GM12878 (cell line): ENCODE measurements around the gene PDE6G. TPM values are rescaled to one million over a fixed set of nuclear protein-coding genes. Genes with fewer than 3 reads are reported as not detected.

Experiments
- ATAC-seq: fragments of 200-7000 bp; cut with Tn5 transposase; 3 replicates; pipeline ENCODE4 v1.9.1; 2020; ENCODE audit warnings: mild to moderate bottlenecking, moderate library complexity
- BruUV-seq: library from RNA; stranded (reverse); fragments of 400-500 nt; replicated peaks from 2 replicates; lab custom pipeline; 2021; lab: Mats Ljungman, UMichigan
- CTCF ChIA-PET: fragments of 300-600 bp; sonication (Branson Sonifier 250); formaldehyde crosslinking; extraction: SDS; loops from one replicate; lab custom pipeline; 2021; ENCODE audit warnings: inconsistent platforms; lab: Yijun Ruan, JAX
- POLR2A ChIA-PET: fragments of 350-600 bp; formaldehyde crosslinking; extraction: SDS; loops from one replicate; lab custom pipeline; 2021; ENCODE audit warnings: inconsistent platforms; lab: Charles Lee
- RAD21 ChIA-PET: fragments of 300-600 bp; sonication (Branson Sonifier 250); formaldehyde crosslinking; loops from one replicate; lab custom pipeline; 2023; ENCODE audit warnings: antibody characterized with exemption; ENCODE audit not compliant: unreplicated experiment; lab: Charles Lee
- SMC1A ChIA-PET: fragments of 300-600 bp; sonication (Branson Sonifier 250); formaldehyde crosslinking; loops from one replicate; lab custom pipeline; 2023; ENCODE audit not compliant: unreplicated experiment, uncharacterized antibody; lab: Charles Lee
- DNase-seq: peaks from one replicate; pipeline ENCODE4 v3.0.0-alpha.2; 2011; ENCODE audit warnings: low read depth, low spot score
- FAIRE-seq: peaks from 3 replicates; lab custom pipeline; 2011; peaks lifted over from hg19 to GRCh38; lab: Jason Lieb, UNC
- H2AFZ ChIP-seq: 2 replicates; pipeline ENCODE4 v1.6.0; 2011; ENCODE audit warnings: low read depth, low read length, control low read depth; ENCODE audit not compliant: control insufficient read depth
- H3K27ac ChIP-seq: 2 replicates; pipeline ENCODE4 v1.5.1; 2011; ENCODE audit warnings: control low read depth; ENCODE audit not compliant: control insufficient read depth, insufficient read depth
- H3K27me3 ChIP-seq, 2 experiments: replicated peaks in 1 of 2; 2 replicates each; pipeline versions ENCODE4 v1.6.0 to v1.6.1; 2011; ENCODE audit warnings: low read length in 1 of 2; ENCODE audit not compliant: control insufficient read depth in 2 of 2, insufficient read depth in 2 of 2
- H3K36me3 ChIP-seq, 2 experiments: 2 replicates each; pipeline ENCODE4 v1.5.1; 2011; ENCODE audit warnings: low read length in 1 of 2; ENCODE audit not compliant: control insufficient read depth in 2 of 2, insufficient read depth in 2 of 2
- H3K4me1 ChIP-seq: 2 replicates; pipeline ENCODE4 v1.6.1; 2011; ENCODE audit warnings: mild to moderate bottlenecking, low read length, moderate library complexity, mixed read lengths; ENCODE audit not compliant: control insufficient read depth, insufficient read depth
- H3K4me2 ChIP-seq: 2 replicates; pipeline ENCODE4 v1.6.0; 2011; ENCODE audit warnings: control low read depth; ENCODE audit not compliant: control insufficient read depth, insufficient read depth
- H3K4me3 ChIP-seq: fragments of 200-600 bp; sonication (generic); 2 replicates; pipeline ENCODE4 v1.5.1; 2016
- H3K79me2 ChIP-seq: 2 replicates; pipeline ENCODE4 v1.6.0; 2011; ENCODE audit warnings: low read length; ENCODE audit not compliant: control insufficient read depth, insufficient read depth
- H3K9ac ChIP-seq: 2 replicates; pipeline ENCODE4 v1.8.0; 2011; ENCODE audit warnings: low read length, control low read depth, mixed read lengths; ENCODE audit not compliant: control insufficient read depth, insufficient read depth
- H3K9me3 ChIP-seq: replicated peaks from 3 replicates; pipeline ENCODE4 v1.5.1; 2011; ENCODE audit warnings: mild to moderate bottlenecking, low read length; ENCODE audit not compliant: control insufficient read depth, insufficient read depth
- H4K20me1 ChIP-seq: 2 replicates; pipeline ENCODE4 v1.6.0; 2011; ENCODE audit not compliant: control insufficient read depth, insufficient read depth
- CBX3 ChIP-seq: fragments of 200-600 bp; sonication (generic); IDR thresholded peaks from 2 replicates; pipeline ENCODE4 v1.6.1; 2016; ENCODE audit warnings: low read depth, borderline replicate concordance
- E2F4 ChIP-seq: IDR thresholded peaks from 2 replicates; pipeline ENCODE4 v1.6.1; 2012; ENCODE audit warnings: low read depth, low read length, improper control_type of control experiment
- EZH2 ChIP-seq: IDR thresholded peaks from 2 replicates; pipeline ENCODE4 v1.6.1; 2012; ENCODE audit warnings: low read depth, mild to moderate bottlenecking, control low read depth, inconsistent platforms, low read length, borderline replicate concordance; ENCODE audit not compliant: control insufficient read depth
- NFYB ChIP-seq: IDR thresholded peaks from 2 replicates; pipeline ENCODE4 v1.6.1; 2011; ENCODE audit warnings: low read depth, mild to moderate bottlenecking, low read length, improper control_type of control experiment, moderate library complexity; ENCODE audit not compliant: insufficient read depth
- PAX5 ChIP-seq: IDR thresholded peaks from 2 replicates; pipeline ENCODE4 v1.6.1; 2011; ENCODE audit warnings: low read depth, low read length, borderline replicate concordance
- PRDM15 ChIP-seq: fragments of 450-650 bp; formaldehyde crosslinking; IDR thresholded peaks from 2 replicates; pipeline ENCODE4 v1.4.0; 2020; ENCODE audit warnings: mild to moderate bottlenecking, moderate library complexity
- RAD51 ChIP-seq: fragments of 450-650 bp; IDR thresholded peaks from 2 replicates; pipeline ENCODE4 v1.6.1; 2016; ENCODE audit warnings: moderate library complexity, mild to moderate bottlenecking, inconsistent platforms
- SIN3A ChIP-seq: IDR thresholded peaks from 2 replicates; pipeline ENCODE4 v1.6.1; 2012; ENCODE audit warnings: low read depth, low read length, improper control_type of control experiment
- SMARCA5 ChIP-seq: fragments of 450-650 bp; IDR thresholded peaks from 2 replicates; pipeline ENCODE4 v1.6.1; 2017; ENCODE audit warnings: mild to moderate bottlenecking
- TCF12 ChIP-seq: IDR thresholded peaks from 2 replicates; pipeline ENCODE4 v1.6.1; 2011; ENCODE audit warnings: low read depth, mild to moderate bottlenecking, low read length
- WGBS: methylation state at CpG from one replicate; pipeline ENCODE4 v1.1.6; 2016; ENCODE audit warnings: low lambda C conversion rate; ENCODE audit not compliant: insufficient replicate concordance, insufficient coverage; ENCODE audit errors: missing lambda C conversion rate; 5-methylcytosine and 5-hydroxymethylcytosine counted together
- in situ Hi-C: fragments of 300-500 bp; cut with MboI; formaldehyde crosslinking; loops from 9 replicates; pipeline ENCODE4 v1.14.3; 2018; ENCODE audit warnings: mixed read lengths
- intact Hi-C: fragments of 100-400 bp; cut with micrococcal nuclease; formaldehyde crosslinking; loops from one replicate; pipeline ENCODE4 v1.14.2; 2022; ENCODE audit not compliant: unreplicated experiment
- polyA plus RNA-seq, 11 experiments: library from polyadenylated mRNA; depleted of rRNA in 4 of 11; unstranded in 6 of 11; stranded (reverse) in 5 of 11; fragments of >200 nt; fragmentation: Nextera tagmentation in 4 of 11; fragmentation: Illumina TruSeq in 1 of 11; extraction: Ambion mirVana in 4 of 11; extraction: Trizol in 1 of 11; gene quantifications; 1 replicate in 1 of 11; 2 replicates in 10 of 11; pipeline versions ENCODE4 v1.2.1 to v1.2.3, GENCODE V29; 2011 to 2016; ENCODE audit warnings: inconsistent platforms in 2 of 11, missing spikeins in 2 of 11, low read depth in 1 of 11
- total RNA-seq, 4 experiments: library from RNA; depleted of rRNA in 3 of 4; stranded (reverse); fragments of >200 nt in 3 of 4; fragmentation: Illumina TruSeq in 1 of 4; extraction: Trizol in 1 of 4; gene quantifications; 2 replicates each; pipeline versions ENCODE4 v1.2.1 to v1.2.3, GENCODE V29; 2013 to 2021

The PDE6G gene
- total and polyA plus RNA-seq, 10 of the 15 experiments (the other 5 are each of a cell fraction or from before 2014, with no cell fraction given), result 0.55 to 12.1 (median 4.3) TPM

- Histone ChIP-seq H3K4me2 (no peak overlapping the region), H3K4me3 (no peak overlapping the region), H3K27me3 (no peaks in the 10 kb centered on the region; a peak in 2 of 4 replicates), H3K27ac (no peak overlapping the region), H3K36me3 (no peaks in the 10 kb centered on the region), H3K9me3 (peaks cover 6% of the 10 kb centered on the region; the same call in 2 of the 3 replicates), H4K20me1 (no peaks in the 10 kb centered on the region), H3K9ac (no peak overlapping the region), H3K79me2 (no peaks in the 10 kb centered on the region), H3K4me1 (no peaks in the 10 kb centered on the region), H2AFZ (no peak overlapping the region)
- RAD21 ChIA-PET, result no interaction called here
- intact Hi-C loops (no loop called here), in situ Hi-C loops (no loop called here)
- 63% methylated on average over 29 of the region's 29 CpGs for WGBS
- SMC1A ChIA-PET, result no interaction called here
- FAIRE-seq (no peak), ATAC-seq (no peak)
- TF ChIP-seq PRDM15 (CRISPR knock-in tag) (no peak), EZH2 (no peak), SIN3A (no peak), SMARCA5 (no peak), TCF12 (no peak), NFYB (no peak), RAD51 (no peak), CBX3 (no peak), E2F4 (no peak), PAX5 (no peak)
- TF ChIP-seq, all 136 proteins: peak for 0
- CTCF ChIA-PET, result no interaction called here
- no peak for DNase-seq
- BruUV-seq, result no TSS peak
- POLR2A ChIA-PET, result interaction anchor here (0.5 to 0.6 kb wide), 2 partner anchors 22 to 202 kb away, joined by 3 read pairs; no protein-coding TSS in a partner anchor
Measured at GRCh38 chr17:81644976-81645952, 11.1 kb downstream of the PDE6G start.
